CD14-positive monocyte (primary cell): ENCODE data around the gene TMC3. TPM values are rescaled to one million over a fixed set of nuclear protein-coding genes. Genes with fewer than 3 reads are reported as not detected.

ENCODE experiments used
- DNase-seq, 3 donors: peaks; one replicate each; pipeline ENCODE4 v3.0.0-alpha.2; 2011 to 2022
- H2AFZ ChIP-seq: 2 replicates; pipeline ENCODE4 v1.6.0; 2012; ENCODE audit warnings: mild to moderate bottlenecking, low read depth, low read length, inconsistent platforms; ENCODE audit not compliant: insufficient read depth, poor library complexity, severe bottlenecking
- H3K27ac ChIP-seq, 2 donors: 1 replicate in 1 of 2; 2 replicates in 1 of 2; pipeline ENCODE4 v1.5.1; 2012 to 2013; ENCODE audit warnings: low read length in 2 of 2, control low read depth in 1 of 2, inconsistent platforms in 1 of 2, low read depth in 1 of 2, mild to moderate bottlenecking in 1 of 2
- H3K27me3 ChIP-seq, 2 donors: one replicate each; pipeline versions ENCODE4 v1.6.0 to v1.6.1; 2011 to 2013; ENCODE audit warnings: low read length in 2 of 2; ENCODE audit not compliant: control insufficient read depth in 2 of 2, insufficient read depth in 2 of 2
- H3K36me3 ChIP-seq, 2 donors: replicated peaks in 1 of 2; 1 replicate in 1 of 2; 2 replicates in 1 of 2; pipeline versions ENCODE4 v1.5.1 to v1.6.1; 2012 to 2013; ENCODE audit warnings: low read length in 2 of 2, control low read depth in 1 of 2, inconsistent platforms in 1 of 2, mild to moderate bottlenecking in 1 of 2; ENCODE audit not compliant: insufficient read depth in 2 of 2, control insufficient read depth in 1 of 2
- H3K4me1 ChIP-seq, 2 donors: 1 replicate in 1 of 2; 2 replicates in 1 of 2; pipeline versions ENCODE4 v1.5.1 to v1.6.1; 2012 to 2013; ENCODE audit warnings: low read length in 2 of 2, control low read depth in 1 of 2, inconsistent platforms in 1 of 2, mild to moderate bottlenecking in 1 of 2, moderate library complexity in 1 of 2; ENCODE audit not compliant: insufficient read depth in 2 of 2, control insufficient read depth in 1 of 2
- H3K4me2 ChIP-seq: replicated peaks from 2 replicates; pipeline ENCODE3; 2012; ENCODE audit warnings: low read length, moderate library complexity, mild to moderate bottlenecking; ENCODE audit not compliant: poor library complexity, severe bottlenecking; ENCODE audit errors: extremely low read depth
- H3K4me3 ChIP-seq, 3 experiments: fragments of 200-600 bp in 1 of 3; sonication (generic) in 1 of 3; replicated peaks in 1 of 3; 1 replicate in 2 of 3; 2 replicates in 1 of 3; pipeline ENCODE4 v1.5.1; 2011 to 2013; ENCODE audit warnings: low read length in 3 of 3, mild to moderate bottlenecking in 3 of 3, control low read depth in 2 of 3, low read depth in 2 of 3, inconsistent platforms in 1 of 3, moderate library complexity in 1 of 3
- H3K79me2 ChIP-seq: 2 replicates; pipeline ENCODE4 v1.6.0; 2012; ENCODE audit warnings: mild to moderate bottlenecking, control low read depth, inconsistent platforms, low read length, moderate library complexity; ENCODE audit not compliant: insufficient read depth
- H3K9ac ChIP-seq: 2 replicates; pipeline ENCODE4 v1.6.0; 2017; ENCODE audit warnings: low read length, mild to moderate bottlenecking; ENCODE audit not compliant: insufficient read depth, poor library complexity, severe bottlenecking
- H3K9me3 ChIP-seq, 2 donors: replicated peaks in 1 of 2; 1 replicate in 1 of 2; 2 replicates in 1 of 2; pipeline versions ENCODE4 v1.5.1 to v1.6.1; 2012 to 2013; ENCODE audit warnings: low read length in 2 of 2, control low read depth in 1 of 2; ENCODE audit not compliant: control insufficient read depth in 1 of 2, insufficient read depth in 1 of 2
- H4K20me1 ChIP-seq: 2 replicates; pipeline ENCODE4 v1.6.0; 2012; ENCODE audit warnings: mild to moderate bottlenecking, low read length, control low read depth, moderate library complexity; ENCODE audit not compliant: insufficient read depth
- H3K27ac Mint-ChIP-seq, 7 donors: one replicate each; pipeline ENCODE4 v1.8.0; 2020; ENCODE audit warnings: mild to moderate bottlenecking in 7 of 7, mixed read lengths in 7 of 7, moderate library complexity in 6 of 7, inconsistent platforms in 2 of 7
- H3K27me3 Mint-ChIP-seq, 3 donors: one replicate each; pipeline ENCODE4 v1.8.0; 2021 to 2022; ENCODE audit warnings: low read depth in 3 of 3, mild to moderate bottlenecking in 3 of 3, mixed read lengths in 3 of 3, moderate library complexity in 3 of 3, inconsistent platforms in 1 of 3
- H3K36me3 Mint-ChIP-seq, 2 donors: one replicate each; pipeline ENCODE4 v1.8.0; 2020; ENCODE audit warnings: mixed read lengths in 2 of 2, inconsistent platforms in 1 of 2, mild to moderate bottlenecking in 1 of 2
- H3K4me1 Mint-ChIP-seq: one replicate; pipeline ENCODE4 v1.8.0; 2020; ENCODE audit warnings: mild to moderate bottlenecking, mixed read lengths
- H3K4me3 Mint-ChIP-seq, 2 donors: one replicate each; pipeline ENCODE4 v1.8.0; 2020; ENCODE audit warnings: mild to moderate bottlenecking in 2 of 2, mixed read lengths in 2 of 2, moderate library complexity in 1 of 2
- H3K9me3 Mint-ChIP-seq, 7 donors: one replicate each; pipeline ENCODE4 v1.8.0; 2020 to 2022; ENCODE audit warnings: mixed read lengths in 7 of 7, mild to moderate bottlenecking in 6 of 7, moderate library complexity in 6 of 7, inconsistent platforms in 2 of 7
- WGBS: methylation state at CpG from one replicate; pipeline ENCODE4 v1.1.5; 2013; ENCODE audit warnings: missing lambda C conversion rate; ENCODE audit not compliant: insufficient coverage; 5-methylcytosine and 5-hydroxymethylcytosine counted together
- intact Hi-C, 2 donors: fragments of 100-400 bp; cut with micrococcal nuclease; formaldehyde crosslinking; loops; one replicate each; pipeline versions ENCODE4 v1.15.0 to v1.15.1; 2023
- polyA plus RNA-seq, 3 donors: library from polyadenylated mRNA; depleted of rRNA in 1 of 3; unstranded in 2 of 3; stranded (reverse) in 1 of 3; fragments of 300-500 nt in 2 of 3; fragments of >200 nt in 1 of 3; fragmentation: Illumina TruSeq in 2 of 3; gene quantifications; 1 replicate in 2 of 3; 2 replicates in 1 of 3; pipeline ENCODE4 v1.2.3, GENCODE V29; 2012 to 2021
- TF ChIP-seq, protein P1 (sequence below): fragments of 200-600 bp; IDR thresholded peaks from one replicate; pipeline ENCODE4 v1.8.0; 2022; ENCODE audit warnings: antibody characterized with exemption, mild to moderate bottlenecking

Gene TMC3
- polyA plus RNA-seq, 3 donors, result not detected

- Histone ChIP-seq H3K9ac (peak overlapping the region; percentile 28), H3K4me3 (peak overlapping the region in 1 of 3 experiments; percentile 27), H3K27ac (peak overlapping the region; percentile 5 to 85), H3K36me3 (no peaks in the 10 kb centered on the region), H3K27me3 (no peaks in the 10 kb centered on the region), H3K79me2 (no peaks in the 10 kb centered on the region), H4K20me1 (no peaks in the 10 kb centered on the region), H3K9me3 (no peaks in the 10 kb centered on the region), H3K4me2 (peak overlapping the region; percentile 28), H2AFZ (peak overlapping the region; percentile 43), H3K4me1 (peaks cover 31 to 34% of the 10 kb centered on the region in 2 donors)
- intact Hi-C loops, result no loop called here
- peaks cover 0 to 3% (median 2%) of the 10 kb centered on the region in 7 donors for H3K9me3 Mint-ChIP-seq
- H3K27me3 Mint-ChIP-seq, result peaks cover 0 to 10% (median 0%) of the 10 kb centered on the region in 3 donors
- TF ChIP-seq, protein P1, sequence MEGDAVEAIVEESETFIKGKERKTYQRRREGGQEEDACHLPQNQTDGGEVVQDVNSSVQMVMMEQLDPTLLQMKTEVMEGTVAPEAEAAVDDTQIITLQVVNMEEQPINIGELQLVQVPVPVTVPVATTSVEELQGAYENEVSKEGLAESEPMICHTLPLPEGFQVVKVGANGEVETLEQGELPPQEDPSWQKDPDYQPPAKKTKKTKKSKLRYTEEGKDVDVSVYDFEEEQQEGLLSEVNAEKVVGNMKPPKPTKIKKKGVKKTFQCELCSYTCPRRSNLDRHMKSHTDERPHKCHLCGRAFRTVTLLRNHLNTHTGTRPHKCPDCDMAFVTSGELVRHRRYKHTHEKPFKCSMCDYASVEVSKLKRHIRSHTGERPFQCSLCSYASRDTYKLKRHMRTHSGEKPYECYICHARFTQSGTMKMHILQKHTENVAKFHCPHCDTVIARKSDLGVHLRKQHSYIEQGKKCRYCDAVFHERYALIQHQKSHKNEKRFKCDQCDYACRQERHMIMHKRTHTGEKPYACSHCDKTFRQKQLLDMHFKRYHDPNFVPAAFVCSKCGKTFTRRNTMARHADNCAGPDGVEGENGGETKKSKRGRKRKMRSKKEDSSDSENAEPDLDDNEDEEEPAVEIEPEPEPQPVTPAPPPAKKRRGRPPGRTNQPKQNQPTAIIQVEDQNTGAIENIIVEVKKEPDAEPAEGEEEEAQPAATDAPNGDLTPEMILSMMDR, result no peak
- no CpG with 5 or more reads among the region's 2 CpGs for WGBS
- peaks cover 2 to 3% of the 10 kb centered on the region in 2 donors for H3K36me3 Mint-ChIP-seq
- peak overlapping the region; percentile 85 to 97 (median 94) for H3K27ac Mint-ChIP-seq
- DNase-seq, result peak; percentile 59 to 83 (median 59)
- H3K4me1 Mint-ChIP-seq, result peaks cover 45% of the 10 kb centered on the region
- H3K4me3 Mint-ChIP-seq, result peak overlapping the region in 1 of 2 donors; percentile 56
These were observed 87.3 kb downstream of the TMC3 start for GRCh38 chr15:81286621-81287121.

DNA sequence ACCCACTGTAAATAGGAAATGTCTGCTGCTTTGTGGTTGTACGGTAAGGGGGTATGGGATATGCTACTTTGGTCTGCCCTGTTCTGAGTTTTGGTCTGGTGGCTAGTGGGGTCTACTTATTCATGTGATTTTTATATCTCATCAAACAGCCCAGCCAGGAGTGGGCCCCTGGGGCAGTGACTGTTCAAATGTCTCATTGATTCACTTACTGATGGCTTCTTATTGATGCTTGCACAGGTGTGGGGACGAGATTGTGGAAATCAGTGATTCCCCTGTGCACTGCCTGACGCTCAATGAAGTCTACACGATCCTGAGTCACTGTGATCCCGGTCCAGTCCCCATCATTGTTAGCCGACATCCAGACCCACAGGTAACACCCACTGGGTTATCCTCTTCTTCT, 88.6 kb downstream of the TMC3 start:
- H4K20me1 ChIP-seq, result no peaks in the 10 kb centered on the region
- peaks cover 43% of the 10 kb centered on the region for H3K4me1 Mint-ChIP-seq
- H3K9ac ChIP-seq, result no peak overlapping the region
- no peaks in the 10 kb centered on the region for H3K36me3 ChIP-seq
- no peaks in the 10 kb centered on the region for H3K79me2 ChIP-seq
- 57% methylated on average over 1 of the region's 6 CpGs for WGBS
- H3K27ac Mint-ChIP-seq, result peak overlapping the region; percentile 12 to 97 (median 85)
- no peak overlapping the region for H3K4me2 ChIP-seq
- H3K27ac ChIP-seq, result peak overlapping the region in 1 of 2 donors; percentile 85
- H2AFZ ChIP-seq, result no peak overlapping the region
- H3K4me3 Mint-ChIP-seq, result no peak overlapping the region
- no peaks in the 10 kb centered on the region for H3K27me3 ChIP-seq
- intact Hi-C loops, result no loop called here
- peaks cover 0 to 3% (median 2%) of the 10 kb centered on the region in 7 donors for H3K9me3 Mint-ChIP-seq
- H3K4me1 ChIP-seq, result peaks cover 31 to 34% of the 10 kb centered on the region in 2 donors
- H3K9me3 ChIP-seq, result no peaks in the 10 kb centered on the region
- TF ChIP-seq, protein P1, result no peak
- no peak for DNase-seq
- H3K4me3 ChIP-seq, result no peak overlapping the region
- peaks cover 2 to 3% of the 10 kb centered on the region in 2 donors for H3K36me3 Mint-ChIP-seq
- peaks cover 0 to 10% (median 0%) of the 10 kb centered on the region in 3 donors for H3K27me3 Mint-ChIP-seq
